B cell (primary cell): Measurements from ENCODE around the gene GOLGA6L2.

Experiments
- EZH2 ChIP-seq: IDR thresholded peaks from 2 replicates; pipeline ENCODE4 v1.6.1; 2012; ENCODE audit warnings: borderline replicate concordance, low read depth, mild to moderate bottlenecking, moderate library complexity, low read length; ENCODE audit not compliant: insufficient read depth, poor library complexity, severe bottlenecking
- TF ChIP-seq, protein P1 (sequence below): fragments of 200-600 bp; IDR thresholded peaks from one replicate; pipeline ENCODE4 v1.8.0; 2022; ENCODE audit warnings: antibody characterized with exemption, mild to moderate bottlenecking

GRCh38 chr15:23436421-23436820, 10.6 kb downstream of the GOLGA6L2 start:
- TF ChIP-seq, protein P1, sequence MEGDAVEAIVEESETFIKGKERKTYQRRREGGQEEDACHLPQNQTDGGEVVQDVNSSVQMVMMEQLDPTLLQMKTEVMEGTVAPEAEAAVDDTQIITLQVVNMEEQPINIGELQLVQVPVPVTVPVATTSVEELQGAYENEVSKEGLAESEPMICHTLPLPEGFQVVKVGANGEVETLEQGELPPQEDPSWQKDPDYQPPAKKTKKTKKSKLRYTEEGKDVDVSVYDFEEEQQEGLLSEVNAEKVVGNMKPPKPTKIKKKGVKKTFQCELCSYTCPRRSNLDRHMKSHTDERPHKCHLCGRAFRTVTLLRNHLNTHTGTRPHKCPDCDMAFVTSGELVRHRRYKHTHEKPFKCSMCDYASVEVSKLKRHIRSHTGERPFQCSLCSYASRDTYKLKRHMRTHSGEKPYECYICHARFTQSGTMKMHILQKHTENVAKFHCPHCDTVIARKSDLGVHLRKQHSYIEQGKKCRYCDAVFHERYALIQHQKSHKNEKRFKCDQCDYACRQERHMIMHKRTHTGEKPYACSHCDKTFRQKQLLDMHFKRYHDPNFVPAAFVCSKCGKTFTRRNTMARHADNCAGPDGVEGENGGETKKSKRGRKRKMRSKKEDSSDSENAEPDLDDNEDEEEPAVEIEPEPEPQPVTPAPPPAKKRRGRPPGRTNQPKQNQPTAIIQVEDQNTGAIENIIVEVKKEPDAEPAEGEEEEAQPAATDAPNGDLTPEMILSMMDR: no peak
- no peak for TF ChIP-seq EZH2
